HUDEP-2 (cell line): Measurements from ENCODE around the gene PPIL1.

ENCODE experiments used
- DNase-seq, 76 experiments: peaks; one replicate each; lab custom pipeline; 2025; ENCODE audit not compliant: unreplicated experiment in 76 of 76; lab: John Stamatoyannopoulos, UW

The PPIL1 gene

DNA sequence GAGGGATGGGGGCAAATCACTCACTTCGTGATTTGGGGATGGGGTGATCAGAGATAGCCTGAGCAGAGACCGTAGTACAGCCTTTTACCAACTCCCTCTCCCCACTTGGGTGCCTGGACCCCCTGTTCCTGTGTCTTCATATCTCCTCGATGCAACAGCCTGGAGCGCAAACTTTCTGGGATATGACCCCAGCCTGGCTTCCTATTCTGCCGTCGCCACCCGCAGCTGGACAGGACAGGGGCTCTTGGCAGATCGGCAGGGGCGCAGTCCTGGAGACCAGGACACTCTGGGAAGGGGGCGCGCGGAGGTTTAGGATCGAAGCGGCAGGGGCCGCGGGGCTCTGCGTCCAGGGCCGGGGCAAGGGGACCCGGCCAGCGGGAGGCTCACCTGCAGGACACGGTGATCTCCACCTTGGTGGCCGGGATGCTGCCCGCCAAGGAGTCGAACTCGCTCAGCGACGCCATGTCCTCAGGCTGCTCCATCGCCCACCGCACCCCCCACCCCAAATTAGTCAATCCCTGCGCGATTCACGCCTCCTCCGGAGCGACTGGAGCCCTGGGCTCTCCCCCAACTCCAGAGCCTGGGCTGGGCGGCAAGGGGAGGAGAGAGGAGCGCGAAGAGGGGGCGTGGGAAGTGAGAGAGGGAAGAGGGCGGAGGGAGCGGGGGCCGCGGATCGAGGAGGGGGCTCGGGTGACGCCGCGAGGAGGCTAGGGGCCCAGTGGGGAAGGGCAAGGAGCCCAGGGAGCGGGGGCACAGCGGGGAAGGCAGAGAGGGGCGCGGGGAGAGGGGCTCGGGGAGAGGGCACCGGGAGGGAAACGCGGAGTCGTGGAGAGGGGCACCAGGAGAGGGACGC, 35.5 kb downstream of the PPIL1 start, which contains the start of gene CPNE5:
TSS of gene CPNE5 (minus strand) at position 549 of the 853 bp plus-strand sequence. CDS start at position 482, 67 bp downstream.
- DNase-seq: no peak

DNA sequence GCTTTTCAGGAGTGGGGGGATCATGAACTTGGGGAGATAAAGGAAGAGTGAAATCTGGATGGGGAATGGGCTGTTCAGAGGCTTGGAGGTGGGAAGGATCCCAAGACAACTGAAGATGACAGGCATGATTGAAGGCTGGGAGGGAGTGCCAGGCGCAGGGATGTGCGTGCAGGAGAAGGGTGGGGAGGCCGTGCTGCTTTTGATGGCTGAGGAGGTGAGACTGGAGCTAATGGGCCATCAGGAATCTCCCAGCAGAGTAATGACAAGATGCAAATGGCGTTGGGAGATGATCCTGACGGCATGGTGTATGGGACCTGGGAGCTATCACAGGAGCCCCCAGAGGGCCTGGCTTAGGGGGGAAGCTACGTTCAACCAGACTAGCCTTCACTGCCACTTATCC, 36.9 kb downstream of the PPIL1 start:
- DNase-seq: no peak

DNA sequence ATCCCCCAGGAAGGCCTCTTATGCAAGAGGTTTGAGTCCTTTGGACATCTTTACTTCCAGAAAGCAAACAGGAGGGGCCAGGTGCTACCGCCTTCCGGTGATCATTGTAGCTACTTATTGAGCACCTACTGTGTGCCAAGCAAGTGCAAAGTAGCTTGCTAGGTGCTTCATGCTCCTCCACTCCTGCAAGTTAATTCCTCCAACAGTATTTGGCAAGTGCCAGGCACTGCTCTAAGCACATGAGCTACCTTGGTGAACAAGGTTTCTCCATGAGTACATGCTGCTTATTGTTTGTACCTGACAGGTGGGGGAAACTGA, 37.6 kb downstream of the PPIL1 start:
- no peak for DNase-seq

DNA sequence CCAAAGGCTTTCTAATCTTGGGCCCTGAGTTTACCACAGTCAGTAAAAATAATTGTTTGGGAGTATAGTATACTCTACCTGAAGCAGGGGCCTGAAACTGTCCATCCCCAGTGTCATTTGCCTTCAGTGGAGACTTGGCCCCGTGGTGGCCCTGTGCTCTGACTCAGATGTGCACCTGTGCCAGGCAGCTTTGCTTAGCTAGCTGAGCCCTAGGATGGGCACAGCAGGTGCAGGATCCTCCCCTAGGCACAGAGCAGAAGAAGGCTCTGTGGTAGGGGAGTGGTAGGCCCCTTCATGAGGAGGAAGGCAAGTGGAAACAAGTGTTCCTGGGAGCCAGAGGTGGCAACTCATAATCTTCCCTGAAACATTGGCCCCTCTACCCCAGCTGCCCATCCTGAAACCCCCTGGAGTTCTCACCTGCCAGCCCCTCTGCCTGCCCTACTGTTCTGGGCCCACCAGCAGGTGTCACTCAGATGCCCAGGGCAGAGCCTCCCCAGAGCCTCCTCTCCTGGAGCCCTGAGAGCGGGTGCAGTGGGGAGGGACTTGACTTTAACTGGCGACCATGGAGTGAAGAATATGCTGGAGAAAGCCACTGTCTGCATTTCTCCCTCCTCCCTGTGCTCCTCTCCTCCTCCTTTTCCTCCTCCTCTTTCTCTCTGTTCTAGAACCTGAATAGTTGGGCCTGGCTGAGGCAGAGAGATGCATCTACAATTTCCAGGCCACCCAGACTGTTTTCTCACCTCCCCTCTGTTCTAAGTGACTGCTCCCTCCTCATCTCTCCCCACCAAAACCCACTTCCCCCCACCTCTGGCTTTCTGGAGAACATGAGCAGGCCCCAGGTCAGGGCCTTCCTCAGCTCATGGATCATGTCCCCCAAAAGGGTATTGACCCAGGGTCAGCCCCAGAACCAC, 38.2 kb downstream of the PPIL1 start:
- peak in 2 of 76 experiments; percentile 16 to 28 for DNase-seq

DNA sequence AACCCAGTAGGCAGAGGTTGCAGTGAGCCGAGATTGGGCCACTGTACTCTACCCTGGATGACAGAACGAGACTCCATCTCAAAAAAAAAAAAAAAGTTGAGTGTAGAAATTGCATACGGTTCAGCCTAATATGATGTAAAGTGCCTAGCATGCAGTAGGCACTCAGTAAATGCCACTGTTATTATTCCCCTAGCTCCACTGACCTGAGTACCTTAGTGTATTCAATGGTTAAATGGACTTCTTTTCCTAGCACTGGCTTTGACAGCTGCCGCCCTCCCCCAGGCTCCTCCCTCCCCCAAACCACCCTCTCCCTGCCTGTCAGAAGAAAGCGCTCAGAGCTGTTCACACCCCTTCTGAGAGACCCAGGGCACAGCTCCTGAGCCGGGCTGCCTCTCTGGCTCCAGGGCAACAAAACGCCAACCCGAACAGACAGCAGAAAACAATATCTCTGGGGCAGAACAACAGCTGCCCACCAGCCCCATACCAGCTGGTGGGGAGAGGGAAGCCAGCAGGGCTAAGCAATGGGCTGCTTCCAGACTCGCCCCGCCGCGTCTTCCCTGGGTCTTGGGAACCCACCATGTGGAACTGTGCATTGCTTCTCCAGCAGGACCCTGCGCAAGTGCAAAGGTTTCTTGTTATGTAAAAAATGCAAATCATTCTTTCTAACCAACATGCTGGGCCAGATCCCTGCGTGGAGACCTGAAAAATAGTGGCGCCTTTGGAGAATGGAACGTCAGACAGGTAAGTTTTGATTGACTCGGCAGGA, 39.8 kb downstream of the PPIL1 start:
- peak in 1 of 76 experiments; percentile 35 for DNase-seq

DNA sequence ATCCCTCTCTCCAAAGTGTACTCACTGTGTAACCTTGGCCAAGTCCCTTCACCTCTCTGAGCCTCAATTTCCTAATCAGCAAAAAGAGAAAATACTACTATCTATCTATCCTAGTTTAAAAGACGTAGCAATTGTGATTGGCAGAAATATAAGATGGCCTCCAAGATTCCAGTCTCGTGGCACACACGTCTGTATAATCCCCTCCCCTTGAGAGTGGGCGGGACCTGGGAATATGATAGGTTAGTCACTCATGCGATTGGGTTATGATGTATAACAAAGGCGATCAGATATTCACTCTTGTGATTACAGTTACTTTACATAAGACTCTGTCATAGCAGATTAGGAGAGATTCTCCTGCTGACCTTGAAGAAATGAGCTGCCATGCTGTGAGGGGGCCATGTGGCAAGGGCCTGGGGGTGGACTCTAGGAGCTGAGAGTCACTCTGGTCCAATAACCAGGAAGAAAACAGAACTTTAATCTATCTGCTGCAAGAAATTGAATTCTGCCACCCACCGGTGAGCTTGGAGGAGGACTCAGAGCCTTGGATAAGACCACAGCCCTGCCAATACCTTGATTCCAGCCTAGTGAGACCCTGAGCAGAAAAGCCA, 41.3 kb downstream of the PPIL1 start:
- DNase-seq: no peak

DNA sequence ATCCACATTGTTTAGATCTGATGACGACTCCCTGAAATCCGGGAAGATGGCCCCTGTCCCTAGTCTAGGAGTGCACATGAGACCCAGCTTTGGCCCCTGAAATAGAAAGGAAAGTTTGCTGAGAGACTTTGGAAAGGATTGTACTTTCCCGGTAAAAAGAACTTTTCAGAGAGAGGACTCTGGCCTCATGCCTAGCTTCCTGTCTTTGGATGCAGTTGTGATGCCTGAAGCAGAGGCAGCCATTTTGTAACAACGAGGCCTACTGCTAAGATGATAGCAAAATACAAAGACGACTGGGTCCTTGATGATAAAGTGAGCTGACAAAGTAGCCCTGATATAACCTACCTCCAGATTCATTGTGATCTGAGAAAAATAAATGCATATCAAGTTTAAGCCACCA, 42.3 kb downstream of the PPIL1 start:
- DNase-seq: no peak

DNA sequence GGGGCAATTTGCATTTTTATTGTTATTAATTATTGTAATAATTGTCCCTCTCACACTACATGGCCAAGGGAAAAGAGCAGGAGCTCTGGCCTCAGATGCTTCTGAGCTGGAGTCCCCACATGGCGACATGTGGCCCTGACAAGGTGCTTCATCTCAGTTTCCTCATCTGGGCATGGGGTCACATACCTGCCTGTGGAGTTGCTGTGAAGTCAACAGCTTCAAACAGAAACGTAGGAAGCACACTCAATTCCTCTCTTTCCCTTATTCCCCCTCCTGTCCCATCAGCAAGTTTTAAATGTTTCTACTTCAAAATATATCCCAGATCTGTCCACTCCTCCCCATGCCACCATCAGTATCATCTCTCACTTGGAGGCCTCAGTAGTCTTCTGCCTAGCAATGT, 44.0 kb downstream of the PPIL1 start:
- DNase-seq: no peak

DNA sequence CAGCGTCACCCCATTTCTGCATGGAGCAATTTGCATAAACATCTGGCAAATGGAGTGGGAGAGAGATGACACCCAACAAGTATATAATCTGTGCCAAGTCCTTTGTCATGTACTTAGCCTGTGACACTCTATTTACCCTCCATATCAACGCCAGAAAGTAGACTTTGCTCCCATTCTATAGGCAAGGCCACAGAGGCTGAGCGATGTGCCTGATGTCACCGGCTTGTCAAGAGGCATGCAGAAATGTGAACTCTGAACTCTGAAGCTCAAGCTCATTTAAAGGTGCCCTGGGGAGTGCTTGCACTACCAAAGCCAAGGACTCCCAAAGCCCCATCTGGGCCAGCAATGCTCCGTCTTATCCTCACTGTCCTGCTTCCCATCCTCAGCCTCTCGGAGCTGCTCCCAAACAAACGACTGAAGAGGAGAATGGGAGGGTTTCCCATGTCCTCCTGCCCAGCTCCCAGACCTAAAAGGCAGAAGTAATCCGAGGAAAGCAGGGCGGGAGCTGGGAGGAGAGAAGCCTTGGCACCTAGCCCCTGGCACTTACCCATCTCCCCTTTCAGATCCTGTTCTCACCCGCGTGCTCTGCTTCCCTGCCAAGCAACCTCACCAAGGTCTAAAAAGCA, 44.6 kb downstream of the PPIL1 start:
- no peak for DNase-seq

DNA sequence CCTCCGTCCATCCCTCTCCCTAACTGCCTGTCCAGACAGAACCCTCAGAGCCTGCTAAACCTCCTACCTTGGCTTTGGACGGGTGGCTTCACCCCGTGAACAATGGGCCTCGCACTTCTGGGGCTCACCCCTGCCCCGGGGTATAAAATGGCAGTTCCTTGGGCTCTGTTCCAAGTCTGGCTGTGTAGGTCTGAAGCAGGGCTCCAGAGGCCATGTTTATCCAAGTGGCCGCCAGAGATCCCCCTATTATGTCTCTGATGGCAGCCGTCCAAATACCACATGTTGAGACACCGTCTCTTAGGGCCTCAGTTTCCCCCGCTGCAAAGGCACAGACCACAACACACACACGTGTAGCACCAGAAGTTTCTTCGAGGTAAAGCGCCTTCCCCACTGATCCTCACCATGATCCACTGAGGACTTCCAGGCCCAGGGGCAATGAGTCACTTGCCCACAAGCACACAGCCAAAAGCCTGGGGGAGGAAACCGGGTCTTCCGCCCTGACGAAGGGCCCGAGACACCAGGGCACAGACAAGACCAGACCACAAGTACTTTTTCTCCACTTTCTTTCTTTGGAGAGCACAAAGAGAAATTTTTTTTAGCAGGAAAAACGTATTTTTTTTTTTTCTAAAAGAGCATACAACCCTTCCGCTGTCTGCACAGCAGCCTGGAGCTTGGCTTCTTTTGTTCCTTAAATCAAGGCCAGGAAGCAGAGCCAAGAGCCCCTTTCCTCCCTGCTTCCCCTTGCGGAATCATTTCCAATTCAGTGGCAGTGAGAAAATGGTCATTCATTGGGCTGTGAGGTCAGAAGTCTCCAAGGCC, 47.1 kb downstream of the PPIL1 start:
- DNase-seq: peak in 19 of 76 experiments; percentile 10 to 66 (median 35)

DNA sequence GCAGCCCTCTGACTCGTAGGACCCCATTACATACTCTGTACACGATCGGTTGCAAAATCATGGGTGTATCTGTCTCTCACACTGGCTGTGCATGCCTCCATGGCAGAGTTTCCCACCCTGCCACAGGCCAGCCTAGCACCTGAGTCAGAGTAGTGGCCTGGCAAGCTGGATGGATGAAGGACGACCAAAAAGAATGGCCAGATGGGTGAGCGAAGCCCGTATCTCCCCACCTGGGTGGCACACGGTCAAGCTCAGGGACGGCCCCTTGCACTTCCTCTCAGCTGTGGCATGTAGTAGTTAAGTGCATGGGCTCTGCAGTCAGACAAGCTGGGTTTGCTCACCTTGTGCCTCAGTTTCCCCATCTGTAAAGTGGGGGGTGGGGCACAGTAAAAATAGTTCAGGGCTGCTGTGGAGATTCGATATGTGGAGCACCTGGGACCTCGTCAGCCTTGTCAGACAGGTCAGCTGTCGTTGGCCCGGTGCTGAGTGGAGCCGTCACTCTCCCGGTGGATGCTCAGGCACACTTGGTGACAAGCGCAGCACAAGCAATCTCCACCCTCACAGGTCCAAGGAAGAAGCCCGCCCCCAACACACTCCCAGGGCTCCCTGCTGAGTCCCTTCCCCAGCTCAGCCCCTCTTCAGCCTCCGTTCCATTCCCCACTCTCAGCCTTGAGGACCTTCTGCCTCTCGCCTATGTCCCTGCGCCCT, 47.9 kb downstream of the PPIL1 start:
- no peak for DNase-seq

DNA sequence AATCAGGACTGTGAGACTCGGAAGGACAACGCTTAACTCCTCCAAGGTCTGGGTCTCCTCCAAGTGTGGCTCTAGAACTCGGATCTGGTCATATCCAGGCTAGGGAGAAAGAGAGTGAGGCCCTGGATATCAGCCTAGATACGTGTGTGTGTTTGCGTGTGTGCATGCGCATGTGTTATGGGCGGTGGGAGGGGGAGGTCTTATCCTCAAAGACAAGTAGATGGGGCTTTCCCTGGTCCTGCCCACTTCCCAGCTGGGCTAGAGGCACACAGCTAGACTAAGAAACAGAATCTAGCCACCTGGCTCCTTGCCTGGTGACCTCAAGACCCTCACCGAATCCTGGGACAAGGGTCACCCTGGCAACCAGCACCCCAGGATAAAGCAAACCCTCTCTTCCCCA, 48.6 kb downstream of the PPIL1 start:
- no peak for DNase-seq

DNA sequence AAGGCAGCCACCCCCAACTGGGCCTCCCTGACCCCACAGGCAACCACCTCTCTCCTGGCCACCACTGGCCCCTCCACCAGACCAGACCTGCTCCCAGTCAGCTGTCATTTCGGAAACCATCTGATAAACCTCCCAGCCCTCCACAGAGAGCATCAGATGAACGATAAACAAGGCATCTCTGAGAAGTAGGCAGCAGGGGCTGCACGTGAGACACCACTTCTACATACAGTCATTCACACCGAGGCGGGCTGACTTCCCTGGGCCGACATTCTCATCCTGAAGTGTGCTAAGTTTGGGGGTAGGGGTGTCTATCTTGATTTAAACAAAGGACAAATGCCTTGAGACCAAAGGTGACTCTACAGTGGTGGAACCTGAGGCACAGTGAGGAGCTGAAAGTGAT, 49.2 kb downstream of the PPIL1 start:
- DNase-seq: peak in 2 of 76 experiments; percentile 22 to 26

DNA sequence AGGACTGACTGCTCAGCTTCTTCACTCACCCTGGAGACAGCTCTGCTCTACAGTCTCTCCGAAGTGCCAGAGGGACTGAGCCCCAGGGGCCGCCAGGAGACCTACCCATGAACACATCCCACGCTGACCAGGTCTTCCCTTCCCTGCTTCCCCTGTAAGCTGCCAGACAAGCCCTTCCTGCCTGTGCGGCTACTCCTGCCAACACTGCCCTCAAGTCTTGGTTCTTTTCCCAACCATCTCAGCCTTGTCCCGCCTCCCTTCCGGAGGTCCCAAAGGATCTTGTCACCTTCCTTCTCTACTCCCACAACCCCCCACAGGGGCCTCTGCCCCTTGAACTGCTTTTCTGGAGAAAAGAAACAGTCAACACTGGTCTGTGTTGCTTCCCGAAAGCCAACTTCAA, 50.4 kb downstream of the PPIL1 start:
- DNase-seq: no peak

DNA sequence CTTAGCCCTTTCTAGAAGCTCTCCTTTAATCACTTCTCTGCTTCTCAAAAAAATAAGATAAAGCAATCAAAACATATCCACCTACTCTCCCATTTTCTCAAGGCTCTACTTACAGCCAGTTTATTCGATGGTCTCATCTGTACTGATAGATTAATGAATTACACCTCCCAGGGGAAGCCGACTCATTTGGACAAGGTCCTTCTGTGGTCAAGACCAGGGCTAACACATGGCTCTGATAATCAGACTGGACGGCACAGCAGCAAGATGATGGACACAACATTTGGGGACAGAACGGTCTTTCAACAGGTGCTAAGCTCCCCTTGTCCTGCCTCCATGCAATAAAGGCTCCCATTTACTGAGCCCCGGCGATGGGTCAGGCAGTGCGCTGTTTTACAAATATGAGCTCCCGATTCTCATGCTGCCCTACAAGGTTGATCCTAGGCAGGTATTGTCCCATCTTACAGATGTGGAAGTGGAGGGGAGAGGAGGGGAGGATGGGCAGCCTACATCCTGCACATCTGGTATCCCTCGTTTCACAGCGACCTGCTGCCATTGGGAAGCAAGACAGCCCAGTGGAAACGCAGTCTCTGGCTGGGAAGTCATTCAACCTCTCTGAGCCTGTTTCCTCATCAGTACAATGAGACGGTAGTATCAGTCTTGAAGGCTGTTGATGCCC, 51.0 kb downstream of the PPIL1 start:
- DNase-seq: no peak

DNA sequence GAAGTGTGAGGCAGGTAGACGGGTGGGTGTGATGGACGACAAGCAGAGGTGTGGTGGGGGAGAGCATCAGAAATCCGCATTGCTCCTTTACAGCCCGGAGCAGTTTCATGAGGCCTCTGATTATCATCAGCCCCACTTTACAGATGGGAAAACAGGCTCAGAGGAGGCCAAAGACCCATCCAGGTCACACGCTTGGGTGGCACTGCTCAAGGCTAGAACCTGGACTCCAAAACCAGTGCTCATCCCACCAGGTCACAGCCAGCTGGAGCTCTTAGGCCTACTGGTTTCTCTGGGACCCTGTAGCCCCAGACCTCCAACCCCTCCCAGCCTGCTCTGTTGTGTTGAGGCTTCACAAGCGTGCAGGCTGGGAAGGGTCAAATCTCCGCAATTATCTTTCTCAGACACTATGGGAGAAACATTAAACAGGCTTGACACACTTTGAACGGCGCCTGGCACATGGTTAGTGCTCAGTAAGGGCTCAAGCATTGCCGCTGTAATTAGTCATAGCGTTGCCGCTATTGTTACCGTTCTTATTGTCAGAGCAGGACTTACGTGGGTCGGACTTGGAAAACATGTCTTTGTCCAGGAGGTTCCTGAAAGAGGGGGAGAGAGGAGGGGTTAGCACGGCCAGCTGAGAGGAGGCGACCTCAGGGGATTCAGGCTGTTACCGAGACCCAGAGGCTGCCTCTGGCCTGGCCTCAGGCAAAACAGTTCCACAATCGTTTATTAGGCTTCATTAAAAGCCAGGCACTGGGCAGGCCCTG, 51.9 kb downstream of the PPIL1 start:
- no peak for DNase-seq

DNA sequence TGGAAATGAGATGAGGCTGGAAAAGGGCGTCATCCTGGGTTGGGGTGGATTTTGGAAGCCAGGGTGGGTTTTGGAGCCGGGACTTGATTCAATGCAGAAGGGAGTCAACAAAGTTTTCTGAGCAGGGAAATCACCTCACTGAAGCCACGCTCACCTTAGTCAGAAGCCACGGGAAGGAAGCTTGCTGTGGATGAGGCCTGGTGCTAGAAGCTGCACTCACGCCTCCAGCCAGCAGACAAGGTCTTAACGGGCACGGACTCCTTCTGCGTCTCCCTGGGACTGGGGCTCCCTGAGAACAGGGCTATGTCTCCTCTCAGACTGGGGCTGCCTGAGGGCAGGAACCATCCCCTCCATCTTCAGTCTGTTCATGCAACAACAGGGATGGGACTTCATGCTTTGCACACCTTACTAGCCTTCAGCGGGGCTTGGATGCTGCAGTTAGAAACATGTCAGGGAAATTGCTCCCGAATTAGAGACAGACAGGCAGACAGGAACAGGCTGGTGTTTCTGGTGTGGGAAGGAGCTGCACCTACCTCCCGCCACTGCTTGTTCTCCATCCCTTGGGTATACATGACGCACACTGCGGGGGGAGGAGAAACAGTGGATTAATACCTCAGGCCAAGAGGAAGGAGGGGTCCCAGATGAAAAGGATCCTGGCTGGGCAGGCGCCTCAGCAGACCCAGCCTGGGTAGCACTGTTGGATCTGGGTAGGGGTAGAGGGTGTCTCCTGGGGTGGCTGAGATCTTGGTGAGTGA, 52.8 kb downstream of the PPIL1 start:
- no peak for DNase-seq
